H1 (cell line): ENCODE measurements around the gene POLR1D. TPM values are rescaled to one million over a fixed set of nuclear protein-coding genes. Genes with fewer than 3 reads are reported as not detected.

Experiments used
- CTCF ChIA-PET: fragments of 300-600 bp; sonication (Branson Sonifier 250); formaldehyde crosslinking; loops from one replicate; lab custom pipeline; 2021; ENCODE audit not compliant: partially characterized antibody; lab: Charles Lee
- POLR2A ChIA-PET: fragments of 300-600 bp; sonication (Branson Sonifier 250); formaldehyde crosslinking; loops from one replicate; lab custom pipeline; 2021; ENCODE audit warnings: inconsistent platforms; ENCODE audit not compliant: partially characterized antibody; lab: Charles Lee
- DNase-seq, 2 experiments: peaks; one replicate each; pipeline versions ENCODE4 v3.0.0 to v3.0.0-alpha.2; 2010 to 2022; ENCODE audit warnings: low spot score in 2 of 2, low read depth in 1 of 2, mixed read lengths in 1 of 2
- FAIRE-seq: peaks from 2 replicates; lab custom pipeline; 2011; peaks lifted over from hg19 to GRCh38; lab: Jason Lieb, UNC
- H2AFZ ChIP-seq: 2 replicates; pipeline ENCODE4 v1.8.1; 2012; ENCODE audit warnings: low read length, inconsistent platforms
- H2AK5ac ChIP-seq: 2 replicates; pipeline ENCODE4 v1.6.1; 2013; ENCODE audit warnings: low read depth, low read length
- H2BK120ac ChIP-seq: replicated peaks from 2 replicates; pipeline ENCODE3; 2013; ENCODE audit warnings: low read depth, low read length, inconsistent platforms
- H2BK12ac ChIP-seq: 2 replicates; pipeline ENCODE4 v1.6.1; 2013; ENCODE audit warnings: low read depth, low read length
- H2BK15ac ChIP-seq: 2 replicates; pipeline ENCODE4 v1.6.1; 2013; ENCODE audit warnings: low read length
- H2BK20ac ChIP-seq: 2 replicates; pipeline ENCODE4 v1.6.1; 2013; ENCODE audit warnings: low read length
- H2BK5ac ChIP-seq: 2 replicates; pipeline ENCODE4 v1.6.1; 2013; ENCODE audit warnings: low read depth, low read length
- H3K14ac ChIP-seq: 2 replicates; pipeline ENCODE4 v1.6.1; 2013; ENCODE audit warnings: inconsistent platforms; ENCODE audit not compliant: insufficient read length
- H3K18ac ChIP-seq: 2 replicates; pipeline ENCODE4 v1.6.1; 2013; ENCODE audit warnings: low read length; ENCODE audit errors: extremely low read depth
- H3K23ac ChIP-seq: 2 replicates; pipeline ENCODE4 v1.6.1; 2013; ENCODE audit warnings: inconsistent platforms; ENCODE audit not compliant: insufficient read length
- H3K23me2 ChIP-seq: 2 replicates; pipeline ENCODE4 v1.6.1; 2013; ENCODE audit warnings: low read depth, low read length
- H3K27ac ChIP-seq: 2 replicates; pipeline ENCODE4 v1.6.1; 2011; ENCODE audit warnings: low read depth, low read length, inconsistent platforms
- H3K27me3 ChIP-seq, 4 experiments: replicated peaks in 1 of 4; 1 replicate in 1 of 4; 2 replicates in 3 of 4; pipeline versions ENCODE4 v1.6.1 to v1.8.1; 2011 to 2013; ENCODE audit warnings: low read length in 3 of 4, mild to moderate bottlenecking in 3 of 4, inconsistent platforms in 2 of 4, mixed read lengths in 2 of 4, moderate library complexity in 1 of 4; ENCODE audit not compliant: control insufficient read depth in 3 of 4, insufficient read depth in 3 of 4; ENCODE audit errors: extremely low read depth in 1 of 4
- H3K36me3 ChIP-seq, 4 experiments: 2 replicates each; pipeline versions ENCODE4 v1.6.1 to v1.8.1; 2011 to 2013; ENCODE audit warnings: mild to moderate bottlenecking in 4 of 4, low read length in 3 of 4, moderate library complexity in 2 of 4, control low read depth in 1 of 4, inconsistent platforms in 1 of 4; ENCODE audit not compliant: insufficient read depth in 4 of 4, control insufficient read depth in 2 of 4
- H3K4ac ChIP-seq: replicated peaks from 2 replicates; pipeline ENCODE3; 2013; ENCODE audit warnings: low read length, low read depth, mixed read lengths, inconsistent platforms; ENCODE audit not compliant: insufficient read length
- H3K4me1 ChIP-seq, 4 experiments: replicated peaks in 1 of 4; 1 replicate in 1 of 4; 2 replicates in 3 of 4; pipeline versions ENCODE4 v1.6.1 to v1.8.1; 2011 to 2013; ENCODE audit warnings: low read length in 3 of 4, inconsistent platforms in 2 of 4, mixed read lengths in 1 of 4; ENCODE audit not compliant: insufficient read depth in 4 of 4, control insufficient read depth in 3 of 4
- H3K4me2 ChIP-seq, 2 experiments: 2 replicates each; pipeline versions ENCODE4 v1.6.1 to v1.8.1; 2011 to 2013; ENCODE audit warnings: low read depth in 2 of 2, low read length in 2 of 2, control low read depth in 1 of 2, inconsistent platforms in 1 of 2, mild to moderate bottlenecking in 1 of 2; ENCODE audit not compliant: insufficient read depth in 1 of 2
- H3K4me3 ChIP-seq, 4 experiments: fragments of 200-600, 300-600 bp in 1 of 4; sonication (generic), shearing (Covaris generic), sonication (Bioruptor Twin) in 1 of 4; 2 replicates each; pipeline versions ENCODE4 v1.5.1 to v1.8.1; 2011 to 2016; ENCODE audit warnings: low read length in 4 of 4, low read depth in 3 of 4, control low read depth in 2 of 4, inconsistent platforms in 2 of 4, mild to moderate bottlenecking in 2 of 4, mixed read lengths in 1 of 4, moderate library complexity in 1 of 4; ENCODE audit not compliant: insufficient read depth in 2 of 4; ENCODE audit errors: extremely low read depth in 1 of 4
- H3K56ac ChIP-seq: replicated peaks from 2 replicates; pipeline ENCODE3; 2013; ENCODE audit warnings: low read depth, mild to moderate bottlenecking, mixed read lengths, low read length, inconsistent platforms; ENCODE audit not compliant: insufficient read length
- H3K79me1 ChIP-seq: 2 replicates; pipeline ENCODE4 v1.6.1; 2013; ENCODE audit warnings: low read depth, low read length, control low read depth
- H3K79me2 ChIP-seq, 2 experiments: 2 replicates each; pipeline versions ENCODE4 v1.6.1 to v1.8.1; 2012 to 2013; ENCODE audit warnings: low read length in 2 of 2, mild to moderate bottlenecking in 2 of 2, inconsistent platforms in 1 of 2; ENCODE audit not compliant: insufficient read depth in 2 of 2, control insufficient read depth in 1 of 2
- H3K9ac ChIP-seq, 4 experiments: replicated peaks in 1 of 4; 1 replicate in 1 of 4; 2 replicates in 3 of 4; pipeline versions ENCODE4 v1.6.1 to v1.8.1; 2011 to 2013; ENCODE audit warnings: low read depth in 3 of 4, low read length in 3 of 4, control low read depth in 2 of 4, mild to moderate bottlenecking in 2 of 4, moderate library complexity in 2 of 4, inconsistent platforms in 1 of 4; ENCODE audit errors: extremely low read depth in 1 of 4
- H3K9me3 ChIP-seq, 2 experiments: 2 replicates each; pipeline versions ENCODE4 v1.6.1 to v1.8.1; 2012 to 2013; ENCODE audit warnings: mild to moderate bottlenecking in 2 of 2, moderate library complexity in 2 of 2, control low read depth in 1 of 2, inconsistent platforms in 1 of 2, low read depth in 1 of 2, low read length in 1 of 2, mixed read lengths in 1 of 2; ENCODE audit not compliant: insufficient read depth in 2 of 2
- H4K20me1 ChIP-seq, 2 experiments: replicated peaks in 1 of 2; 2 replicates each; pipeline versions ENCODE3 to v1.8.1; 2011 to 2013; ENCODE audit warnings: inconsistent platforms in 2 of 2, low read length in 2 of 2, mild to moderate bottlenecking in 1 of 2; ENCODE audit not compliant: insufficient read depth in 2 of 2, control insufficient read depth in 1 of 2
- H4K5ac ChIP-seq: 2 replicates; pipeline ENCODE4 v1.6.1; 2013; ENCODE audit warnings: low read length, low read depth, mixed read lengths, inconsistent platforms; ENCODE audit not compliant: insufficient read length
- H4K8ac ChIP-seq: 2 replicates; pipeline ENCODE4 v1.8.0; 2013; ENCODE audit warnings: mild to moderate bottlenecking, moderate library complexity, low read length, inconsistent platforms; ENCODE audit not compliant: insufficient read depth; ENCODE audit errors: extremely low read depth
- H4K91ac ChIP-seq: replicated peaks from 2 replicates; pipeline ENCODE3; 2013; ENCODE audit warnings: low read length, mixed read lengths, inconsistent platforms; ENCODE audit not compliant: insufficient read length
- RFX5 ChIP-seq: IDR thresholded peaks from 2 replicates; pipeline ENCODE4 v1.6.1; 2011; ENCODE audit warnings: low read depth, low read length, improper control_type of control experiment, borderline replicate concordance
- TAF7 ChIP-seq: optimal IDR thresholded peaks from 2 replicates; pipeline ENCODE3; 2011; ENCODE audit warnings: low read depth, mild to moderate bottlenecking, inconsistent platforms, low read length, moderate library complexity, borderline replicate concordance
- YY1 ChIP-seq: IDR thresholded peaks from 2 replicates; pipeline ENCODE4 v1.6.1; 2011; ENCODE audit warnings: low read depth, mild to moderate bottlenecking, low read length
- WGBS, 2 experiments: shearing (Covaris generic) in 1 of 2; methylation state at CpG; one replicate each; pipeline versions ENCODE4 v1.1.6 to v1.1.7; 2013 to 2015; ENCODE audit warnings: low lambda C conversion rate in 2 of 2, mixed read lengths in 2 of 2, inconsistent platforms in 1 of 2, low coverage in 1 of 2, missing lambda C conversion rate in 1 of 2; ENCODE audit not compliant: insufficient replicate concordance in 2 of 2, insufficient coverage in 1 of 2, insufficient read length in 1 of 2; ENCODE audit errors: extremely low coverage in 1 of 2, missing lambda C conversion rate in 1 of 2; 5-methylcytosine and 5-hydroxymethylcytosine counted together
- polyA plus RNA-seq, 7 experiments: library from polyadenylated mRNA; depleted of rRNA in 3 of 7; stranded (reverse) in 5 of 7; unstranded in 2 of 7; fragments of >200 nt in 5 of 7; fragments of 200-250 nt in 2 of 7; gene quantifications; 1 replicate in 5 of 7; 2 replicates in 1 of 7; 4 replicates in 1 of 7; pipeline versions ENCODE4 v1.2.1 to v1.2.3, GENCODE V29; 2011 to 2013; ENCODE audit warnings: missing spikeins in 2 of 7, mixed read lengths in 2 of 7
- total RNA-seq: library from RNA; stranded (reverse); fragmentation: NEBNext Ultra II Directional; extraction: Animal tissue kit (Norgen Biotek cat#: 25700); gene quantifications from 2 replicates; pipeline ENCODE4 v1.2.1, GENCODE V29; 2021

Gene POLR1D
- total and polyA plus RNA-seq, 2 of the 8 experiments (the other 6 are each of a cell fraction or from before 2014, with no cell fraction given), result 226 to 232 TPM

DNA sequence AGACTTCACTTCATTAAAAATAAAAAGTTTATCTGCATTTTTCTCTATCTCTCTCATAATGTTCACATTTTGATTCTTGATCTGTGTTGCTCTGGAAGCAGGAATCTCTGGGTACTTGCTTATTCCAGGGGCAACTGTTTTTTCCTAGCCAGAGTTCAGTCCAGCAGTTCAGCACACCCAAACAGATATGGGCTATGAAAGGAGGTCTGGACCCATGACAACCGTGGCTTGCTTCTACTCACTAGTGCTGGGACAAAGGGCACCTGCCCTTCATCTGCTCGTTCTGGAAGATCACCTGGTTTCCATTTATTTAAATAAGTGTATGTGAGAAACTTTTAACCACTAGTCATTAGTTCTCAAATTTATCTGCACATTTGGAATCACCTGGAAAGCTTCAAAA is 36.0 kb downstream of the POLR1D start:
- Histone ChIP-seq H3K79me2 (no peaks in the 10 kb centered on the region), H2AFZ (no peak overlapping the region), H2BK20ac (no peak overlapping the region), H3K9me3 (no peaks in the 10 kb centered on the region), H2BK5ac (no peak overlapping the region), H3K4me2 (no peak overlapping the region), H2BK15ac (no peak overlapping the region), H3K4me3 (no peak overlapping the region), H2AK5ac (no peak overlapping the region), H3K27me3 (no peaks in the 10 kb centered on the region), H2BK120ac (no peak overlapping the region), H3K79me1 (no peaks in the 10 kb centered on the region; the same call in 1 of the 2 replicates), H3K9ac (no peak overlapping the region), H4K8ac (no peak overlapping the region), H4K91ac (no peak overlapping the region), H3K36me3 (0 out of 8 replicates have a peak, but pooled peaks cover 0 to 2% (median 0%) of the 10 kb centered on the region in 4 experiments), H3K4ac (no peak overlapping the region), H3K23ac (no peak overlapping the region), H3K56ac (no peak overlapping the region), H2BK12ac (no peak overlapping the region), H3K18ac (no peak overlapping the region), H3K23me2 (no peaks in the 10 kb centered on the region), H3K4me1 (no peaks in the 10 kb centered on the region; a peak in 1 of 7 replicates), H3K27ac (no peak overlapping the region), H4K5ac (no peak overlapping the region), H4K20me1 (peaks cover 0 to 2% of the 10 kb centered on the region in 2 experiments), H3K14ac (no peak overlapping the region)
- DNase-seq (no peak), FAIRE-seq (no peak)
- ChIA-PET POLR2A (no interaction called here), CTCF (interaction anchor here (0.8 to 1.4 kb wide), 4 partner anchors 125 to 248 kb away, joined by 3 to 6 read pairs (median 4); no protein-coding TSS in a partner anchor)
- WGBS, 2 experiments, result 85% methylated on average over 2 of the region's 2 CpGs; no CpG with 5 or more reads in 1 of the 2 experiments
- TF ChIP-seq RFX5, result no peak
- no peak for TF ChIP-seq YY1
- no peak for TF ChIP-seq TAF7
